GM23338 (cell line): ENCODE results near the gene ZZZ3. TPM values are rescaled to one million over a fixed set of nuclear protein-coding genes. Genes with fewer than 3 reads are reported as not detected.

Source experiments
- ATAC-seq: fragments of 200-7000 bp; cut with Tn5 transposase; 3 replicates; pipeline ENCODE4 v1.9.1; 2020
- DNase-seq: peaks from one replicate; pipeline ENCODE4 v3.0.0-alpha.2; 2015; ENCODE audit warnings: low spot score
- H2AFZ ChIP-seq: fragments of 200-600 bp; sonication (generic); 2 replicates; pipeline ENCODE4 v1.8.0; 2016; ENCODE audit warnings: antibody characterized with exemption, mild to moderate bottlenecking, moderate library complexity
- H3F3A ChIP-seq: fragments of 200-600 bp; sonication (generic); replicated peaks from 2 replicates; pipeline ENCODE4 v1.8.0; 2017; ENCODE audit warnings: antibody characterized with exemption, mixed run types, low read depth
- H3K27ac ChIP-seq: fragments of 200-600 bp; sonication (generic); 2 replicates; pipeline ENCODE4 v1.6.1; 2016; ENCODE audit warnings: low read depth
- H3K27me3 ChIP-seq: fragments of 200-600 bp; sonication (generic); 2 replicates; pipeline ENCODE4 v1.8.0; 2016; ENCODE audit warnings: mild to moderate bottlenecking, mixed run types, moderate library complexity; ENCODE audit not compliant: insufficient read depth
- H3K36me3 ChIP-seq: fragments of 200-600 bp; sonication (generic); 2 replicates; pipeline ENCODE4 v1.8.0; 2016; ENCODE audit warnings: mild to moderate bottlenecking; ENCODE audit not compliant: insufficient read depth
- H3K4me1 ChIP-seq: fragments of 200-600 bp; sonication (generic); 2 replicates; pipeline ENCODE4 v1.8.0; 2016; ENCODE audit warnings: mild to moderate bottlenecking, moderate library complexity; ENCODE audit not compliant: insufficient read depth
- H3K4me2 ChIP-seq: fragments of 200-600 bp; sonication (generic); 2 replicates; pipeline ENCODE4 v1.7.1; 2017; ENCODE audit warnings: mixed run types
- H3K4me3 ChIP-seq: fragments of 200-600 bp; sonication (generic); 2 replicates; pipeline ENCODE4 v1.6.1; 2016; ENCODE audit warnings: mixed run types
- H3K79me2 ChIP-seq: fragments of 200-600 bp; sonication (generic); replicated peaks from 2 replicates; pipeline ENCODE4 v1.8.0; 2017; ENCODE audit warnings: mild to moderate bottlenecking; ENCODE audit not compliant: insufficient read depth
- H3K9me2 ChIP-seq: fragments of 200-600 bp; sonication (generic); 2 replicates; pipeline ENCODE4 v1.8.0; 2017; ENCODE audit not compliant: insufficient read depth
- H4K20me1 ChIP-seq: fragments of 200-600 bp; sonication (generic); replicated peaks from 2 replicates; pipeline ENCODE4 v1.8.0; 2017; ENCODE audit warnings: mild to moderate bottlenecking; ENCODE audit not compliant: insufficient read depth
- H3K27ac Mint-ChIP-seq: 2 replicates; pipeline ENCODE4 v1.8.0; 2020; ENCODE audit warnings: inconsistent platforms, mild to moderate bottlenecking, moderate library complexity, mixed read lengths
- H3K27me3 Mint-ChIP-seq: 3 replicates; pipeline ENCODE4 v1.8.0; 2022; ENCODE audit warnings: low read depth, mild to moderate bottlenecking, moderate library complexity, mixed read lengths, inconsistent platforms; ENCODE audit not compliant: insufficient read depth, poor library complexity
- H3K36me3 Mint-ChIP-seq: 3 replicates; pipeline ENCODE4 v1.8.0; 2021; ENCODE audit warnings: low read depth, mild to moderate bottlenecking, inconsistent platforms, moderate library complexity, mixed read lengths
- H3K4me1 Mint-ChIP-seq: 3 replicates; pipeline ENCODE4 v1.8.0; 2020; ENCODE audit warnings: mild to moderate bottlenecking, inconsistent platforms, mixed read lengths
- H3K4me3 Mint-ChIP-seq: 3 replicates; pipeline ENCODE4 v1.8.0; 2021; ENCODE audit warnings: moderate library complexity, mild to moderate bottlenecking, inconsistent platforms, mixed read lengths
- H3K9me3 Mint-ChIP-seq: 3 replicates; pipeline ENCODE4 v1.8.0; 2020; ENCODE audit warnings: moderate library complexity, mild to moderate bottlenecking, inconsistent platforms, mixed read lengths
- CREB1 ChIP-seq: fragments of 250-450 bp; sonication (Bioruptor Pico); IDR thresholded peaks from 2 replicates; pipeline ENCODE4 v1.5.0; 2020; ENCODE audit warnings: low read depth, mild to moderate bottlenecking, moderate library complexity
- EZH2 ChIP-seq: fragments of 200-600 bp; sonication (generic); IDR thresholded peaks from one replicate; pipeline ENCODE4 v1.8.0; 2017; ENCODE audit warnings: antibody characterized with exemption, mild to moderate bottlenecking, low read depth; ENCODE audit not compliant: unreplicated experiment
- EZH2phosphoT487 ChIP-seq: fragments of 200-600 bp; sonication (generic); IDR thresholded peaks from one replicate; pipeline ENCODE4 v1.8.1; 2018; ENCODE audit warnings: antibody characterized with exemption; ENCODE audit not compliant: unreplicated experiment
- JUNB ChIP-seq: IDR thresholded peaks from one replicate; pipeline ENCODE4 v1.6.1; 2016; ENCODE audit warnings: antibody characterized with exemption; ENCODE audit not compliant: unreplicated experiment
- NANOG ChIP-seq: IDR thresholded peaks from 2 replicates; pipeline ENCODE4 v1.6.1; 2016; ENCODE audit warnings: antibody characterized with exemption, borderline replicate concordance
- POLR2AphosphoS5 ChIP-seq: IDR thresholded peaks from 2 replicates; pipeline ENCODE4 v1.6.1; 2016; ENCODE audit warnings: antibody characterized with exemption, low read depth
- STAT1 ChIP-seq: IDR thresholded peaks from one replicate; pipeline ENCODE4 v1.6.1; 2016; ENCODE audit warnings: antibody characterized with exemption; ENCODE audit not compliant: unreplicated experiment
- ZNF114 ChIP-seq: fragments of 250-450 bp; sonication (Bioruptor Pico); IDR thresholded peaks from 2 replicates; pipeline ENCODE4 v1.5.0; 2020; ENCODE audit warnings: mild to moderate bottlenecking, moderate library complexity
- ZNF331 ChIP-seq: fragments of 250-450 bp; sonication (Bioruptor Pico); IDR thresholded peaks from 2 replicates; pipeline ENCODE4 v1.5.0; 2020; ENCODE audit warnings: low read depth, mild to moderate bottlenecking, moderate library complexity
- polyA plus RNA-seq: library from polyadenylated mRNA; unstranded; fragments of >200 nt; fragmentation: Nextera tagmentation; extraction: Ambion mirVana; gene quantifications from 2 replicates; pipeline ENCODE4 v1.2.1, GENCODE V29; 2016
- total RNA-seq: library from RNA; depleted of rRNA; stranded (reverse); fragments of >200 nt; shearing (Covaris generic); gene quantifications from 2 replicates; pipeline ENCODE4 v1.2.3, GENCODE V29; 2014
- TF ChIP-seq, protein P1 (sequence below): fragments of 250-450 bp; sonication (Bioruptor Pico); IDR thresholded peaks from 2 replicates; pipeline ENCODE4 v1.5.0; 2020; ENCODE audit warnings: mild to moderate bottlenecking, moderate library complexity
- TF ChIP-seq, protein P2 (sequence below), 2 experiments: fragments of 200-600 bp in 1 of 2; sonication (generic) in 1 of 2; conservative IDR thresholded peaks; 2 replicates each; pipeline versions ENCODE4 v1.5.1 to v1.6.1; 2016 to 2017; ENCODE audit warnings: antibody characterized with exemption in 2 of 2, low read depth in 2 of 2, mild to moderate bottlenecking in 2 of 2, moderate library complexity in 1 of 2
- TF ChIP-seq, protein P3 (sequence below): IDR thresholded peaks from 2 replicates; pipeline ENCODE4 v1.6.1; 2016; ENCODE audit warnings: antibody characterized with exemption
- TF ChIP-seq, protein P4 (sequence below): IDR thresholded peaks from one replicate; pipeline ENCODE4 v1.6.1; 2018; ENCODE audit warnings: antibody characterized with exemption; ENCODE audit not compliant: unreplicated experiment

The ZZZ3 gene
- total and polyA plus RNA-seq, 2 experiments from 2014 or later: 33.4 to 107 TPM

DNA sequence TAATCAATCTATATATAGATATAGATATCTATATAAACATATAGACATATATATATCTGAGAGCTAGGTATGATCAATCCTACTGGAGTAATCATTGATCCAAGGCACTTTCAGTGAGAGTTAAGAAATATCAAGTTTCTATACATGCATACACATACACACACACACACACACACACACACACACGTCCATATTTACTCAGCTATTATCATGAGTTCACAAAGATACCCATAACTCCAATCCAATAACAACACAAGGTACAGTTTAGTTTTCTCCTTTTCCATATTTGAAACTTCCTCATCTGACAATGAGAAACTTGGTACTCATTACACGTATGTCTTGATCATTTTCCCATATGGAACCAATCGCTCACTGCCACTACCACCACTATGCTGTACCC lies 27.3 kb upstream of the ZZZ3 start:
- Histone ChIP-seq H3K4me1 (no peaks in the 10 kb centered on the region), H3K27ac (no peak overlapping the region), H4K20me1 (peaks cover 3% of the 10 kb centered on the region; the same call in 1 of the 2 replicates), H3K4me2 (no peak overlapping the region), H3K9me2 (no peaks in the 10 kb centered on the region), H3K4me3 (no peak overlapping the region), H3F3A (no peaks in the 10 kb centered on the region), H3K79me2 (no peaks in the 10 kb centered on the region), H3K27me3 (no peaks in the 10 kb centered on the region), H2AFZ (no peak overlapping the region), H3K36me3 (peaks cover 12% of the 10 kb centered on the region; the same call in 1 of the 2 replicates)
- ATAC-seq: no peak
- Mint-ChIP-seq H3K4me3 (no peak overlapping the region), H3K36me3 (peaks cover 23% of the 10 kb centered on the region), H3K9me3 (no peaks in the 10 kb centered on the region), H3K4me1 (no peaks in the 10 kb centered on the region), H3K27me3 (no peaks in the 10 kb centered on the region), H3K27ac (no peak overlapping the region)
- TF ChIP-seq, protein P1, sequence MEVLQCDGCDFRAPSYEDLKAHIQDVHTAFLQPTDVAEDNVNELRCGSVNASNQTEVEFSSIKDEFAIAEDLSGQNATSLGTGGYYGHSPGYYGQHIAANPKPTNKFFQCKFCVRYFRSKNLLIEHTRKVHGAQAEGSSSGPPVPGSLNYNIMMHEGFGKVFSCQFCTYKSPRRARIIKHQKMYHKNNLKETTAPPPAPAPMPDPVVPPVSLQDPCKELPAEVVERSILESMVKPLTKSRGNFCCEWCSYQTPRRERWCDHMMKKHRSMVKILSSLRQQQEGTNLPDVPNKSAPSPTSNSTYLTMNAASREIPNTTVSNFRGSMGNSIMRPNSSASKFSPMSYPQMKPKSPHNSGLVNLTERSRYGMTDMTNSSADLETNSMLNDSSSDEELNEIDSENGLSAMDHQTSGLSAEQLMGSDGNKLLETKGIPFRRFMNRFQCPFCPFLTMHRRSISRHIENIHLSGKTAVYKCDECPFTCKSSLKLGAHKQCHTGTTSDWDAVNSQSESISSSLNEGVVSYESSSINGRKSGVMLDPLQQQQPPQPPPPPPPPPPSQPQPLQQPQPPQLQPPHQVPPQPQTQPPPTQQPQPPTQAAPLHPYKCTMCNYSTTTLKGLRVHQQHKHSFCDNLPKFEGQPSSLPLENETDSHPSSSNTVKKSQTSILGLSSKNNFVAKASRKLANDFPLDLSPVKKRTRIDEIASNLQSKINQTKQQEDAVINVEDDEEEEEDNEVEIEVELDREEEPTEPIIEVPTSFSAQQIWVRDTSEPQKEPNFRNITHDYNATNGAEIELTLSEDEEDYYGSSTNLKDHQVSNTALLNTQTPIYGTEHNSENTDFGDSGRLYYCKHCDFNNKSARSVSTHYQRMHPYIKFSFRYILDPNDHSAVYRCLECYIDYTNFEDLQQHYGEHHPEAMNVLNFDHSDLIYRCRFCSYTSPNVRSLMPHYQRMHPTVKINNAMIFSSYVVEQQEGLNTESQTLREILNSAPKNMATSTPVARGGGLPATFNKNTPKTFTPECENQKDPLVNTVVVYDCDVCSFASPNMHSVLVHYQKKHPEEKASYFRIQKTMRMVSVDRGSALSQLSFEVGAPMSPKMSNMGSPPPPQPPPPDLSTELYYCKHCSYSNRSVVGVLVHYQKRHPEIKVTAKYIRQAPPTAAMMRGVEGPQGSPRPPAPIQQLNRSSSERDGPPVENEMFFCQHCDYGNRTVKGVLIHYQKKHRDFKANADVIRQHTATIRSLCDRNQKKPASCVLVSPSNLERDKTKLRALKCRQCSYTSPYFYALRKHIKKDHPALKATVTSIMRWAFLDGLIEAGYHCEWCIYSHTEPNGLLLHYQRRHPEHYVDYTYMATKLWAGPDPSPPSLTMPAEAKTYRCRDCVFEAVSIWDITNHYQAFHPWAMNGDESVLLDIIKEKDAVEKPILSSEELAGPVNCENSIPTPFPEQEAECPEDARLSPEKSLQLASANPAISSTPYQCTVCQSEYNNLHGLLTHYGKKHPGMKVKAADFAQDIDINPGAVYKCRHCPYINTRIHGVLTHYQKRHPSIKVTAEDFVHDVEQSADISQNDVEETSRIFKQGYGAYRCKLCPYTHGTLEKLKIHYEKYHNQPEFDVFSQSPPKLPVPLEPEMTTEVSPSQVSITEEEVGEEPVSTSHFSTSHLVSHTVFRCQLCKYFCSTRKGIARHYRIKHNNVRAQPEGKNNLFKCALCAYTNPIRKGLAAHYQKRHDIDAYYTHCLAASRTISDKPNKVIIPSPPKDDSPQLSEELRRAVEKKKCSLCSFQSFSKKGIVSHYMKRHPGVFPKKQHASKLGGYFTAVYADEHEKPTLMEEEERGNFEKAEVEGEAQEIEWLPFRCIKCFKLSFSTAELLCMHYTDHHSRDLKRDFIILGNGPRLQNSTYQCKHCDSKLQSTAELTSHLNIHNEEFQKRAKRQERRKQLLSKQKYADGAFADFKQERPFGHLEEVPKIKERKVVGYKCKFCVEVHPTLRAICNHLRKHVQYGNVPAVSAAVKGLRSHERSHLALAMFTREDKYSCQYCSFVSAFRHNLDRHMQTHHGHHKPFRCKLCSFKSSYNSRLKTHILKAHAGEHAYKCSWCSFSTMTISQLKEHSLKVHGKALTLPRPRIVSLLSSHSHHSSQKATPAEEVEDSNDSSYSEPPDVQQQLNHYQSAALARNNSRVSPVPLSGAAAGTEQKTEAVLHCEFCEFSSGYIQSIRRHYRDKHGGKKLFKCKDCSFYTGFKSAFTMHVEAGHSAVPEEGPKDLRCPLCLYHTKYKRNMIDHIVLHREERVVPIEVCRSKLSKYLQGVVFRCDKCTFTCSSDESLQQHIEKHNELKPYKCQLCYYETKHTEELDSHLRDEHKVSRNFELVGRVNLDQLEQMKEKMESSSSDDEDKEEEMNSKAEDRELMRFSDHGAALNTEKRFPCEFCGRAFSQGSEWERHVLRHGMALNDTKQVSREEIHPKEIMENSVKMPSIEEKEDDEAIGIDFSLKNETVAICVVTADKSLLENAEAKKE (CRISPR knock-in tag): no peak
- TF ChIP-seq CREB1 (CRISPR knock-in tag) (no peak), STAT1 (no peak), ZNF114 (CRISPR knock-in tag) (no peak), EZH2 (no peak), ZNF331 (CRISPR knock-in tag) (no peak), NANOG (no peak), JUNB (no peak), EZH2phosphoT487 (no peak), POLR2AphosphoS5 (no peak)
- TF ChIP-seq, protein P2, sequence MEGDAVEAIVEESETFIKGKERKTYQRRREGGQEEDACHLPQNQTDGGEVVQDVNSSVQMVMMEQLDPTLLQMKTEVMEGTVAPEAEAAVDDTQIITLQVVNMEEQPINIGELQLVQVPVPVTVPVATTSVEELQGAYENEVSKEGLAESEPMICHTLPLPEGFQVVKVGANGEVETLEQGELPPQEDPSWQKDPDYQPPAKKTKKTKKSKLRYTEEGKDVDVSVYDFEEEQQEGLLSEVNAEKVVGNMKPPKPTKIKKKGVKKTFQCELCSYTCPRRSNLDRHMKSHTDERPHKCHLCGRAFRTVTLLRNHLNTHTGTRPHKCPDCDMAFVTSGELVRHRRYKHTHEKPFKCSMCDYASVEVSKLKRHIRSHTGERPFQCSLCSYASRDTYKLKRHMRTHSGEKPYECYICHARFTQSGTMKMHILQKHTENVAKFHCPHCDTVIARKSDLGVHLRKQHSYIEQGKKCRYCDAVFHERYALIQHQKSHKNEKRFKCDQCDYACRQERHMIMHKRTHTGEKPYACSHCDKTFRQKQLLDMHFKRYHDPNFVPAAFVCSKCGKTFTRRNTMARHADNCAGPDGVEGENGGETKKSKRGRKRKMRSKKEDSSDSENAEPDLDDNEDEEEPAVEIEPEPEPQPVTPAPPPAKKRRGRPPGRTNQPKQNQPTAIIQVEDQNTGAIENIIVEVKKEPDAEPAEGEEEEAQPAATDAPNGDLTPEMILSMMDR (conservative IDR thresholded peaks at IDR 0.05; ENCODE audit: low read depth in 2 of 2): no peak
- TF ChIP-seq, protein P3, sequence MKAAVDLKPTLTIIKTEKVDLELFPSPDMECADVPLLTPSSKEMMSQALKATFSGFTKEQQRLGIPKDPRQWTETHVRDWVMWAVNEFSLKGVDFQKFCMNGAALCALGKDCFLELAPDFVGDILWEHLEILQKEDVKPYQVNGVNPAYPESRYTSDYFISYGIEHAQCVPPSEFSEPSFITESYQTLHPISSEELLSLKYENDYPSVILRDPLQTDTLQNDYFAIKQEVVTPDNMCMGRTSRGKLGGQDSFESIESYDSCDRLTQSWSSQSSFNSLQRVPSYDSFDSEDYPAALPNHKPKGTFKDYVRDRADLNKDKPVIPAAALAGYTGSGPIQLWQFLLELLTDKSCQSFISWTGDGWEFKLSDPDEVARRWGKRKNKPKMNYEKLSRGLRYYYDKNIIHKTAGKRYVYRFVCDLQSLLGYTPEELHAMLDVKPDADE: no peak
- TF ChIP-seq, protein P4, sequence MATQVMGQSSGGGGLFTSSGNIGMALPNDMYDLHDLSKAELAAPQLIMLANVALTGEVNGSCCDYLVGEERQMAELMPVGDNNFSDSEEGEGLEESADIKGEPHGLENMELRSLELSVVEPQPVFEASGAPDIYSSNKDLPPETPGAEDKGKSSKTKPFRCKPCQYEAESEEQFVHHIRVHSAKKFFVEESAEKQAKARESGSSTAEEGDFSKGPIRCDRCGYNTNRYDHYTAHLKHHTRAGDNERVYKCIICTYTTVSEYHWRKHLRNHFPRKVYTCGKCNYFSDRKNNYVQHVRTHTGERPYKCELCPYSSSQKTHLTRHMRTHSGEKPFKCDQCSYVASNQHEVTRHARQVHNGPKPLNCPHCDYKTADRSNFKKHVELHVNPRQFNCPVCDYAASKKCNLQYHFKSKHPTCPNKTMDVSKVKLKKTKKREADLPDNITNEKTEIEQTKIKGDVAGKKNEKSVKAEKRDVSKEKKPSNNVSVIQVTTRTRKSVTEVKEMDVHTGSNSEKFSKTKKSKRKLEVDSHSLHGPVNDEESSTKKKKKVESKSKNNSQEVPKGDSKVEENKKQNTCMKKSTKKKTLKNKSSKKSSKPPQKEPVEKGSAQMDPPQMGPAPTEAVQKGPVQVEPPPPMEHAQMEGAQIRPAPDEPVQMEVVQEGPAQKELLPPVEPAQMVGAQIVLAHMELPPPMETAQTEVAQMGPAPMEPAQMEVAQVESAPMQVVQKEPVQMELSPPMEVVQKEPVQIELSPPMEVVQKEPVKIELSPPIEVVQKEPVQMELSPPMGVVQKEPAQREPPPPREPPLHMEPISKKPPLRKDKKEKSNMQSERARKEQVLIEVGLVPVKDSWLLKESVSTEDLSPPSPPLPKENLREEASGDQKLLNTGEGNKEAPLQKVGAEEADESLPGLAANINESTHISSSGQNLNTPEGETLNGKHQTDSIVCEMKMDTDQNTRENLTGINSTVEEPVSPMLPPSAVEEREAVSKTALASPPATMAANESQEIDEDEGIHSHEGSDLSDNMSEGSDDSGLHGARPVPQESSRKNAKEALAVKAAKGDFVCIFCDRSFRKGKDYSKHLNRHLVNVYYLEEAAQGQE: no peak
- no peak for DNase-seq
